HL-60/S4 (cell line): ENCODE measurements around the gene LENG9.
"Not testable (repeated sequence)": the region's sequence is repeated elsewhere in the genome, so short reads cannot be mapped to it uniquely, and the experiment has no call there.

Source experiments
- in situ Hi-C: fragments of 300-500 bp; cut with MboI; formaldehyde crosslinking; loops from 2 replicates; pipeline ENCODE4 v1.14.3; 2022; ENCODE audit warnings: low sequenced_read_pairs

LENG9 gene

DNA sequence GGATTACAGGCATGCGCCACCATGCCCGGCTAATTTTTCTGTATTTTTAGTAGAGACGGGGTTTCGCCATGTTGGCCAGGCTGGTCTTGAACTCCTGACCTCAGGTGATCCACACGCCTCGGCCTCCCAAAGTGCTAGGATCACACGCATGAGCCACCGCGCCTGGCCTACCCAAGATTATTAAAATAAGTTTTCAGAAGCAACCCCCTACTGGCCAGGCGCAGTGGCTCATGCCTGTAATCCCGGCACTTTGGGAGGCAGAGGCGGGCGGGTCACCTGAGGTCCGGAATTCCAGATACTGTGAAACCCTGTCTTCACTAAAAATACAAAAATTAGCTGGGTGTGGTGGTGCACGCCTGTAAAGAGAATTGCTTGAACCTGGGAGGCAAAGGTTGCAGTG, 17.2 kb downstream of the LENG9 start:
- in situ Hi-C loops = not testable (repeated sequence)

DNA sequence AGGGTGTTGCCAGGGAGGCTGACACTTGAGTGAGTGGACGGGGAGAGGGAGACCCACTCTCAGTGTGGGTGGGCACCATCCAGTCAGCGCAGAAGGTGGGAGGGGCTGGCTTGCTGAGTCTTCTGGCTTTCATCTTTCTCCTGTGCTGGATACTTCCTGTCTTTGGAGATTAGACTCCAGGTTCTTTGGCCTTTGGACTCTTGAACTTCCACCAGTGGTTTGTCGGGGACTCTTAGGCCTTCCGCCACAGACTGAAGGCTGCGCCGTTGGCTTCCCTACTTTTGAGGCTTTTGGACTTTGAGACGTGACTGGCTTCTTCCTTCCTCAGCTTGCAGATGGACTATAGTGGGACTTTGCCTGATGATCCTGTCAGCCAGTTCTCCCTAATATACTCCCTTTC, 18.8 kb downstream of the LENG9 start:
- in situ Hi-C loops = no loop called here

DNA sequence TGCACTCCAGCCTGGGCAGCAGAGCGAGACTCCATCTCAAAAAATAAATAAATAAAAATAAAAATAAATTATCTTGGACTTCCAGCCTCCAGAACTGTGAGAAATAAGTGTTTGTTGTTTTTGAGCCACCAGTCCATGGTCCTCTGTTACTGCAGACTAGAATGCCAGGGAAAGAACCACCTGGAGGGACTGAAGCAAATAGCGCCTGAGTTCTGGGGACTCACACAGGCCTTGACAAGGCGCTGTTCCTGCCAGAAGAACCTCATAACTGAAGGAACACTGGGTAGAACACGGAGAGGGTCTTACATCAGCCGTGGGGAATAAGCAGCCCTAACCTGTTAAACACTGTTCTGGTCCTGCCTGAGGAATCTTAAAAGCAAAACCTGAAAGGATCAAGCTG, 22.9 kb downstream of the LENG9 start:
- in situ Hi-C loops = no loop called here

GRCh38 chr19:54439174-54439851, 24.3 kb downstream of the LENG9 start:
- in situ Hi-C loops = no loop called here

DNA sequence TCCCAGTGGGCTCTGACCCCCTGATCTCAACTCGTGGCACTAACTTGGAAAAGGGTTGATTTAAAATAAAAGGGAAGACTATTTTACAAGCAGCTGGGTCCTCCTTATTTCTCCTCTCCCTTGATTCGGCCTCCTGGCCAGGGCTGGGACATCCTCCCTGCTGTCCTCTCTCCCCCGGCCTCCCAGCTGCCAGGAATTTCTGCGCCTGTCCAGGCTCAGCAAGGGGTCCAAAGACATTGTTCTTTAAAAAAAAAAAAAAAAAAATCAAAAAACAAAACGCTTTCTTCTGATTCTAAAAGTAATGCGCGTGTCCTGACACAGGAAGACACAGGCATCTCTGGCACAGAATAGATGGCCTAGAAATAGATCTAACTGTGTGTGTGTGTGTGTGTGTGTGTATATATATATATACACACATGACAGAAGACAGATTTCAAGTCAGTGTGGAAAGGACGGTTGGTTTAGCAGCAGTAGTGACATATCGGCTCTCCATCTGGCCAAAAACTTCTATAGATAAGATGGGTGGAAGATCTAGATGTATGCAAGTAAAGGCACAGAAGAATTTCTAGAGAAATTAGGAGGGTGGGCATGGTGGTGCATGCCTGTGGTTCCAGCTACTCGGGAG, 26.8 kb downstream of the LENG9 start:
- in situ Hi-C loops = no loop called here

- in situ Hi-C loops = no loop called here
Measured at GRCh38 chr19:54436031-54436523, 27.5 kb downstream of the LENG9 start.

GRCh38 chr19:54435551-54436016, 28.0 kb downstream of the LENG9 start:
- in situ Hi-C loops = no loop called here

DNA sequence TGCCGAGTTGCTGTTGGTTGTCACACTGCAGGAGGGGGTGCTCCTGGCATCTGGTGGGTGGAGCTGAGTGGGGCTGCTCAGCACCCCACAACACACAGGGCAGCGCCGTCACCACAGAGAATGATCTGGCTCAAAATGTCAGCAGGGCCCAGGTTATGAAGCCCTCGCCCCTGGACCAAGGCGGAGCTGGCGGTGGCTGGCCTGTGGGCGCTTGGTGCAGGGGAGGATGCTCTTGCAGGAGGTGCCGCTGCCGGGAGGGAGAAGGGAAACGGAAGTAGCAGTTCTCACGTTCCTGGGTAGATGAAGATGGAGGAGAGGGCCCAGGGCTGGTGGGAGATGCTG, 28.7 kb downstream of the LENG9 start:
- in situ Hi-C loops = no loop called here

GRCh38 chr19:54434112-54434872, 29.3 kb downstream of the LENG9 start:
- in situ Hi-C loops = no loop called here

DNA sequence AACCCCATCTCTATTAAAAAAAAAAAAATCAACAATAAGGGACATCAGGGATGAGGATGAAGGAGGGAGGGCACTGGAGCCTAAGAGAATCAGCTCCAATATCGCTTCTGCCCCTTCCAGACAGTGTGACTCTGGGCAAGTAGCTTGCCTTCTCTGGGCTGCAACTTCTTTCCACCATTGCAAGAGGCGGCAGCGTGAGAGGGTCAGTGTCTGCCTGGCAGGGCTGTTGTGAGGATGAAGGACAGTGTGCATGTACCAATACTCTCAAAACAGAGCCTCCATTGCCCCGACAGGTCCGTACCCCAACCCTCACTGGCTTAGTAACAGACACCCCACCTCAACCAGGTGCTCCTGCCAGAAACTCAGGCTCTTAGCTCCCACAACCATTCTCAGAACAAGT, 29.9 kb downstream of the LENG9 start:
- in situ Hi-C loops = no loop called here

- in situ Hi-C loops = no loop called here
Measured at GRCh38 chr19:54432144-54432738, 31.3 kb downstream of the LENG9 start.

DNA sequence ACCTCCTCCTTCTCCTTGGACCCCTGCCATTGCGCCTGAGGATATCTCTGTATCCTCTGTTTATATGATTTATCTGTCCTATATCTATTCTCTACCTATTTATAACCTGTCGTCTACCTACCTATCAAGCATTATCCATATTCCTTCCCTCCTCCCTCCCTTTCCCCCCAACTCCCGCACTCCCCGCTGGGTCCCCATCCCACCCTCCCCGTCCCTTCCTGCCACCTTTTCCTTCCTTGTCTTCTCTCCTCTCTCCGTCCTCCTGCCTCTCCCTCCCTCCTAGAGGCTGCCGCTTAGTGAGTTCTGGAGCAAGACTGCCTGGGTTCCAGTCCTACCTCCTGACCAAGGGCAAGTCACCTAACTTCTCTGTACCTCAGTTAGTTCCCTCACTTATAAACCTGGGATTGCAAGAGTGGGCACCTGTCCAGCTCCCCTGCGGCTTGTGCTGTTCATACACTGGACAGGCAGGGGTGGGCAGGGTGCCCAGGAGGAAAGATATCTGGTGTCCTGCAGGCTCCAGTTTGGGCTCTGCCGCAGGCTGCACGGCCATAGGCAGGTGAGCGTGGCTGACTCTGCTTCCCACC, 32.2 kb downstream of the LENG9 start:
- in situ Hi-C loops = no loop called here

GRCh38 chr19:54430306-54431254, 33.0 kb downstream of the LENG9 start:
- in situ Hi-C loops = no loop called here

GRCh38 chr19:54429545-54430227, 33.9 kb downstream of the LENG9 start:
- in situ Hi-C loops = no loop called here

DNA sequence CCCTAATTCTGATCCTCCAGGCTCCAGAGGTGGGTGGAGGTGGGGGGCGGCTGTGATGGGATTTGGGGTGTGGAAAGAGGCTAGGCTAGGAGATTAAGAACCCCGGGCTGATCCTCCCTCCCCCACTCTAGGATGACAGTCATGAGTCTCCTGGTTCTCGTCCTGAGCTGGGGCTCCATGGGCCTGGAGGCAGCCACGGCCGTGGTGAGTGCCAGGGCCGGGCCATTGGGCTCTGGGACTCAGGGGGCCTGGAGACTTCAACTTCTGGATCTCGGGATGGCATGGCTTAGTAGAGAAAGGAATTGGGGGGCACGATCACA, 34.4 kb downstream of the LENG9 start:
- in situ Hi-C loops = no loop called here

- in situ Hi-C loops = no loop called here
Measured at GRCh38 chr19:54428323-54429175, 35.0 kb downstream of the LENG9 start.

DNA sequence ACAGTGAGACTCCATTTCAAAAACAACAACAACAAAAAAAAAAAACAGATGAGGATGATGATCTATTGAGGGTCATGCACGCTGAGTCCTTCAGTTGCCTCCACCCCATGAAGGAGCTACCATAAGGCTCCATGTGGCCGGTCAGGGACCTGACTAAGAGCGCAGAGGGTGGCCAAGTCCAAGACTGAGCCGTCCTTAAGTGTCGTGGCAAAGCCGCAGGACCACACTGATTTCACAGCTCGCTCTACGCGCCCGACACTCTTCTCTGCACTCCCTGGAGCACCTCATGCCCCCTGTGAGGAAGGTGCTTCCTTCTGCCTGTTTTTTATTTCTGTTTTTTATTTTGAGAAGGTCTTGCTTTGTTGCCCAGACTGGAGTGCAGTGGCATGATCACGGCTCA, 36.0 kb downstream of the LENG9 start:
- in situ Hi-C loops = no loop called here

DNA sequence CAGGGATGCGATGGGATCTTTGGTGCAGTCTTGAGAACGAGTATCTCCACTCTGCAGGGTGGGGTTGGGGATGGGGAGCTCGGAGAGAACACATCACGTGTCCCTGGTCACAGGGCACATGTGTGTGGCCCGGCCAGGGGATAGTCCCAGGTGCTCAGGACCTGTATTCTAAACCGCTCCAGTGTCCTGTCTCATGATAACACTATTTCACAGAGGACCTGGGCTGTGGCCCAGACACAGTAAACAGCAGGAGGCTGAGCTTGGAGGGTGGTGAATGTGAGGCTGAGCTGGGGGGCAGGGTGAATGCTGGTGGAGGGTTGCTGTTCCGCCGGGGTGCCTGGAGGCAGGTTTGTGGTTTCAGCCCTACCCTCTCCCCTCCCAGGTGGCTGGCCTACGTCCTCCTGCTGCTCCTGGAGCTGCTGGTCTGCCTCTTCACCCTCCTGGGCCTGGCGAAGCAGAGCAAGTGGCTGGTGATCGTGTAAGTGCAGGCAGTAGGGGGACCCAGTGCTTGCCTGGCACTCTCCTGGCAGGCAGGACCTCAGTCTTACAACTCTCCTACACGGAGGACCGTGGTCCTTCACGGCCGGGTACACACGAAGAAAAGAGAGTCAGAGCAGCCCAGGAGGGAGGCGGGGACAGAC, 37.2 kb downstream of the LENG9 start:
- in situ Hi-C loops = no loop called here
